Fibroblast of skin of abdomen (primary cell): ENCODE data around the gene RPL12.
A peak's percentile ranks its signal among the peaks of the same experiment; 100 is the strongest.
"Not testable (repeated sequence)": the region's sequence is repeated elsewhere in the genome, so short reads cannot be mapped to it uniquely, and the experiment has no call there.

ENCODE experiments used
- DNase-seq: peaks from one replicate; pipeline ENCODE4 v3.0.0-alpha.2; 2013

The RPL12 gene

DNA sequence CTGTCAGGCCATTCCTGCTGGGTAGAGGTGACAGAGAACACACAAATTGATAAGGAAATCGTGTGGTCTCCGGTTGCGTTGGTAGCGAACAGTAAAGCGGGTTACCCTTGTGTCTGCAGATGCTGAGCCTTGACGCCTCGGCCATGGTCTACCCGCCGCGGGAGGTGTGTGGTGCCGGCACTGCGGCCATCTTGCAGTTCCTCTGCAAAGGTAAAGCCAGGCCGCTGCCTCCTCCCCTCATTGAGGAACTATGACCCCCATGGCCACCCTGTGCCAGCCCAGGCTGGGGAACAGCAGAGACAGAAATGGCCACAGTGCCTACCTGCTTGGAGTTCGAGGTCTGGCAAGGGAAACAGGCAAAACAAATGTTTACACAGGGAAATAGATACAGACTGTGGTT, 16.4 kb upstream of the RPL12 start:
- no peak for DNase-seq

DNA sequence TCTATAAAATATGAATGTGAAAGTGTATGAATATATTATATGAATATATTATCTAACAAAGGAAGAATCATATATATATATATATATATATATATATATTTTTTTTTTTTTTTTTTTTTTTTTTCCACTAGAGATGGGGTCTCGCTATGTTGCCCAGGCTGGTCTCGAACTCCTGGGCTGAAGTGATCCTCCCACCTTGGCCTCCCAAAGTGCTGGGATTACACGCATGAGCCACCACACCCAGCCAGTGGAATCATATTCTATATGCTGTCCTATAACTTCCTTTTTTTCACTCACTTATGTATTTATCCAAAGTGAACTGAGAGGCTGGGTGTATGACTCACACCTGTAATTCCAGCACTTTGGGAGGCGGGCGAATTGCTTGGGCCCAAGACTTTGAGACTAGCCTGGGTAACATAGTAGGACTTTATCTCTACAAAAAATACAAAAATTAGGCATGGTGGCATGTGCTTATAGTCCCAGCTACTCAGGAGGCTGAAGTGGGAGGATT, 15.3 kb upstream of the RPL12 start:
- not testable (repeated sequence) for DNase-seq

DNA sequence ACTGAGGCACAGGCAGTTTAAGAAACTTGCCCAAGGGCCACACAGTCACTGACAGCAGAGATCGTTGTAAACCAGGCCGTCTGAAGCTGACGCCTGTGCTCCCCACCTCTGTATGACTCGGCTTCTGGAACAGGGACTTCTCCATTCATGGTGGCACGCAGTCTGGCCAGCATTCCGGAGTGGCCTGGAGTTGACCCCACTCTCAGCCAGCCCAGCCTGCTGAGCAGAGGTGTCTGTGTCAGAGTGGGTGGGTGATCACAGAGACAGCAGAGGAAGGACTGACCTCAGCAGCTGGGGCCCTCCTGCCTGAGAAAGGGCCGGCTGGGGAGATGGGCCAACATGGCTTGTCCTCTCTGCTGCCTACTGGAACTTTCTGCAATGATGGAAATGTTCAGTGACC, 12.7 kb upstream of the RPL12 start:
- peak; percentile 15 for DNase-seq

DNA sequence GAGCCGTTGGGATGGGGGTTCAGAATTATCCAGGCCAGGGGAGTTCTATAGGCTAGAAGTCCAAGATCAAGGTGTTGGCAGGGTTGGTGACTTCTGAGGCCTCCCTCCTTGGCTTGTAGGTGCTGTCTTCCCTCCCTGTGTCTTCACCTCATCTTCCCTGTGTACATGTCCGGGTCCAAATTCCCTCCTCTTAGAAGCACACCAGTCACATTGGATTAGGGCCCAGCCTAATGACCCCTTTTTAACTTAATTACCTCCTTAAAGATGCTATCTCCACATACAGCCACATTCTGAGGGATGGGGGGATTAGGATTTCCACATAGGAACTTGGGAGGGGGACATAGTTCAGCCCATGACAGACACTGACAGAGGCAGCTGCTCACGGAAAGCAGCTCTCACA, 12.2 kb upstream of the RPL12 start:
- no peak for DNase-seq

DNA sequence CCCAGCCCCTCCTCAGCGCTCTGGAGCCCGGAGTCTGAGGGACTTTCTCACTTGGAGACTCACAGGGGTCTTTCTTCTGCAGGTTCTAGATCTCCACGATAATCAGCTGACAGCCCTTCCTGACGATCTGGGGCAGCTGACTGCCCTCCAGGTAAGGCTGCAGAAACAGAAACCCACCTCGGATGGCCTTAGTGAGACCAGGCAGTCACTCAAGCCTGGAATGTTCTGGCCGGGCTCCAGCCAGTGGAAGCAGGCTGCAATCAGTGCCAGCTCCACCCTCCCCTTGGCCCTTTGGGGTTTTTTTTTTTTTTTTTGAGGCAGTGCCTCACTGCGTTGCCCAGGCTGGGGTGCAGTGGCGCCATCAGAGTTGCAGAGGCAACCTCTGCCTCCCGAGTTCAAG, 7.7 kb upstream of the RPL12 start:
- DNase-seq = no peak

DNA sequence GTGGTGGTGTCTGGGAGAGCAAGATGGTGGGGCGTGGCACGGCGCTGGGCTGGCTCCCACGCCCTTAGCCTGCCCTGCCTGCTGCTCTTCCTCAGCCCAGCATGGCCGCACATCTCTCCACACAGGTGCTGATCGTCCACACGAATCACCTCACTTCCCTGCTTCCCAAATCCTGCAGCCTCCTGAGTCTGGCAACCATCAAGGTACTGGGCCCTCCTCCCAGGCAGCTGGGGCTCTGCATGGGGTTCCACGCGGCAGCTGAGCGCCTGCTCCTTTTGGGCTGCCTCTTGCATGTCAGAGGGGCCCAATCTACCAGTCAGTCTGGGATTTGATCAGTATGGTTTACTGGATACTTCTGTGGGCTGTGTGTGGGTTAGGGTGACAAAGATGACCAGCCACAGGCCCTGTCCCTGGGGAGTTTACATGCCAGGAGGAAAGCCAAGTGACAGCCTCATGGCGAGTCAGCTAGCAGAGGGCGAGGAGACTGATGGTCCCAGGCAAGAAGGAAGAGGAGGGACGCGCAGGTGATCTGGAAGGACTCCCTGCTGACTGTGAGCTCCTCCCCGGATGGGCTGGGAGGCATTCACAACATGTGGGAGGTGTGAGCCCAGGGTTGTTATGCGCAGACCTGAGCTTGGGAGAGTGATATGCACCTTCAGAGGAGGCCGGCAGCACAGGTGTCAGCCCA, 6.1 kb upstream of the RPL12 start:
- no peak for DNase-seq

DNA sequence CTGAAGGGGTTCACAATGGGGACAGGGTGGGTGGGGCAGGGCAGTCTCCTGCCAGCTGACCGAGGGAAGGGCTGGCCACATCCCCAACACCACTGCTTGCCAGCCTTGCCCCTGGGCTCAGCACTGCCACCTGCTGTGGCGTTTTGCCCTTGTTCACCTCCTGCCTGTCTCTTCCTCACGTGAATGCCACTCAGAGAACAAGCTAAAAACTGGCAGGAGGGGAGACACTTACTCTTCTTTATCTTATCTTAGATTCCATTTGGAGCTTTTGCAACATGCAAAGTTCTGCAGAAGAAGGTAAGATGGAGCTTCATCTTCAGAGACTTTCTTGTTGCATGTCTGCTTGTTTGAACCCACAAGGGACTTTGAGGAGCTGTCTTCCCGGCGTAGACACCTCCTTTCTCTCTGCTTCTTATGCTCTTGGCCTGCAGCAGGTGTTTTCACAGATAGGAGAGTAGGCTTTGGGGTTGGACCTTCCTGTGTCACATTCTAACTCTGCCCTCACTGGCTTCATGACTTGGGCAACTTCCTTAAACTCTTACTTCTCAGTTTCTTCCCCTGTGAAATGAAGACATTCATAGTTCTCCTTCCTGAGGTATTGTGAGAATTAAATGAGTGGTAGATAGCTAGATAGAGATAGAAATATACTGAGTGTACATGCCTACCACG, 4.3 kb upstream of the RPL12 start:
- no peak for DNase-seq

DNA sequence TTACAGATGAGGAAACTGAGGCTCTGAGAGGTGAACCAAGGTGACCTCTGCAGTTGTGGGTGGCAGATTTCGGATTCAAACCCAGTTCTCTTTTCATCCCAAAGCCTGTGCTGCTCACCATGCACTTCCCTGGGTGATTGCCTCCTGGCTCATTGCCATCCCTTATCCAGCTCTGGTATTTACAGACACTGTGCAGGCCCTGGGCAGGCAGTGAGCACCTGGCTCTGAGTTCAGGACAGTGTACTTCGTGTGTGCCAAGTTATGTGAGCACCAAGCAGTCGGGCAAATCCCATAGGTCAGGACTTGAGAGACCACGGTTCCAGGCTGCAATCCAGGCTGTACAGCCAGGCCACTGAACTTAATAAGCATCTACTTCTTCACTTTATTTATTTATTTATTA, 1.5 kb upstream of the RPL12 start:
- peak; percentile 17 for DNase-seq

DNA sequence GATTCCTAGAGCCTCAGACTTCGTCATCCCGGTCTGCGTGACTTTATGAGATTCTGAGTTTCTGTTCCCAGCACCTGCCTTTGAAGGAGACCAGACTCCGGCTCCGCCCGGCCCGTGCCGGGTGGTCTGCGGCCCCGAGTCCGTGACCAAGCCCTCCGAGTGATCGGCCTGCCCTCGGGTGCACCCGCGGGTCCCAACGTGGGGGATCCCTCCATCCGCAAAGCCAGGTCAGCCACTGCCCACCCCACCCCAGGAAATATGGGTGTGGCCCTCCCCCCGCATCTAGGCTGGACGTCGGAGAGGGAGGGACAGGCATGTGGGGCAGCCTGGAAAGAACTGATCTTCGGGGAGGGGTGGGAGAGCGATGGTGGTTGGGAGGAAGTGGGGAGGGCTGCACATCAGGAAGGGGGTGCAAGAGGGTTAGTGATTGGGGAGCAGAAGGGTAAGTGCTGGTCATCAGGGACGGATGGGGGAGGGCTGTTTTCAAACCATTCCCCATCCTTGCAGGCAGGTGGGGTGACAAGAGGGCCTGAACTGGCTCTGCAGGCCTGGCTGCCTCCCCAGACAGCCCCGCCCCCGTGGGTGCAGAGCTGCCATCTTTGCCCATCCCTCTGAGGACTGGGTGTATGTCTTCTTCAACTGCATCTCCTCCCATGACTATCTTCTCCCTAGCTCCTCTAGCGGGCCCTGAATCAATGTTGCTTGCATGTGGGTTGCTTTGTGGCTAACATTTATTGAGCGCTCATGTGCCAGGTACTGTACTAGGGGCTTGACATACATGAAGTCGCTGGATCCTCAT, 851 bp upstream of the RPL12 start:
- DNase-seq = peak; percentile 34

DNA sequence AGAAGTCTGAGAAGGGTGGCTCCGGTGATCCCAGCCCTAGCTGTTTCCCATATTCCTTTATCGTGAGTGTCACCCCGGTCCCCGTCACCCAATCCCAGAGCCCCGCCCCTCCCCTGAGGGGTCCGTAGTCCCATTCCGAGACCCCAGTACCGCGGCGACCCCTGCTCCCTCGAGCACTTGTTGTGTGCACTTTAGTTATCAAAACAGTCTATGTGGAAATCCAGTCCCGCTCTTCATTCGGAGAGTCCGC, 327 bp upstream of the RPL12 start:
- DNase-seq = no peak

DNA sequence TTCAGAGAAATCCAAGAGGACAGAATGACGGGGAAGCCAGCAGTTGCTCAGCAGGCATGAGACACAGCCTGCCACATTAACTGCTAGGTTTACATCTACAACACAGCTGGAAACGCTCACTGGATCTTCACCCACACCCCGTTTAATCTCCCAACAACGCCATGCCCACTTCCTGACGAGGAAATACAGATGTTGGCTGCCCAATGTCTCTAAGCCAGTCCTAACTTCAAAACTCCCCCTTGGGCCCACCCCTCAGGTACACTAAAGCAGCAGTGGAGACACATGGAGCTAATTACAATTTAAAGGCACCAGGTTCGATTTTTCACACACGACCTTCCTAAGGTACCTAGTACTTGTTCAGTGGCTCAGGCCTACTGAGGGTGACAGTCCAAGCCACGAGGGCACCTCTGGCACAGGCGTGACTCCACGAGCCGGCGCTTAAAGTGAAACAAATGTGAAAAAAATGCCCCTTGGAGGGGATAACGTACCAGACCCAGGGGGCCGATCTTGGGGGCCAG, 904 bp downstream of the RPL12 start:
- peak; percentile 23 for DNase-seq

DNA sequence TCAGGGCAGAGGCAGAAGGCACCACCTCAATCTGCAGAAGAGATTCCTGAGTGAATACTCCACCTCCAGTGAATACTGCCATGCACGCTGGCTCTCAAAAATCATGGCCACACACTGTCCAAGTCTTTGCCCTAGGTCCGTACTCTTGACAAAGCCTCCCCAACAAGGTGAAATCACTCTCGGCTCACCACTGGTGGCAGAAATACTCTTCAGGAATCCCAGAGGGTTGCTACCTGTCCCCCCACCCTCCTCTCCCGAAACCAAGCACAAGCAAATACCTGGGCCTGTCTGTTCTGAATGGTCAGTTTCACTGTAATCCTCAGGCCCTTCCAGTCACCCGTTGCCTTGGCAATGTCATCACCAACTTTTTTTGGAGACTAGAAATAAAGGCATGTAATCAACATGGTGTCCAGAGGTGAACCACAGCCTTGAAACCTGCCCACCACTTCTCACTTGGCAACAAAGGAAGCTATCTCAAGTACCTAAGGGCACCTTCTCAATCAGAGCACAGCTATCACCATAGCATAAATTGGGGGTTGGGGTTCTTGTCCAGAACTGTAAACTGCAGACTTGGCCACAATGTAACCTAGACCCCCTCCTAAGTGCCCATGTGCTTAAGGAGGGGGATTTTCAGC, 1.8 kb downstream of the RPL12 start:
- no peak for DNase-seq

DNA sequence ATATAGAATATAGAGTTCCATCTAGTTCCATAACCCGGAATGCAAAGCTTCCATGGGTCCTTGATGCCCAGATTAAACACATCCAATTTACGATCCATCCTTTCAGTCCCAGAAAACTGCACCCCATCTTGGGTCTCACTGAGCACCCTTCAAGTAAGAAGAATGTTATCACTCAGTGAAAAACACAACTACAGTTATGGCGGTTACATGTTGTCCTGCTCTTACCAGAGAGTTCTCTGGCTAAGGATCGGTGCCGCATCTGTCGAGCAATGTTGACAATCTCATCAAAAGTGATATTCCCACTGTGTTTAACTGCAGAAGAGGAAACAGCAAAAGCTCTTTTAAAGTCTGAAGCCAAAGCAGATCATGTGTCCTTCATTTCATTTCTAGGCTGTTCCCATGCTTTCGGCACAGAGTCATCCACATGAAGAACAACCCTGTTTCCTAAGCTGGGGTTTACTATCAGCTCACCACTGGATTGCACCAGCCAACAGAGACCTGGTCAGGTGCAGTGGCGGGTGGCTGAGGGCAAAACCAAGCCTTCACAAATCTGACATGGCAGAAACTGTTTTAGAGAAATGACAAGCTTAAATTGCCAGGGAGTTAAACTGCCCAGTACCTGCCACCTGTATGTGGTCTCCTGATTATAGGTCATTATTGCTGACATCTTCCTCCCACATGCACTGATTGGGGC, 2.9 kb downstream of the RPL12 start:
- no peak for DNase-seq

DNA sequence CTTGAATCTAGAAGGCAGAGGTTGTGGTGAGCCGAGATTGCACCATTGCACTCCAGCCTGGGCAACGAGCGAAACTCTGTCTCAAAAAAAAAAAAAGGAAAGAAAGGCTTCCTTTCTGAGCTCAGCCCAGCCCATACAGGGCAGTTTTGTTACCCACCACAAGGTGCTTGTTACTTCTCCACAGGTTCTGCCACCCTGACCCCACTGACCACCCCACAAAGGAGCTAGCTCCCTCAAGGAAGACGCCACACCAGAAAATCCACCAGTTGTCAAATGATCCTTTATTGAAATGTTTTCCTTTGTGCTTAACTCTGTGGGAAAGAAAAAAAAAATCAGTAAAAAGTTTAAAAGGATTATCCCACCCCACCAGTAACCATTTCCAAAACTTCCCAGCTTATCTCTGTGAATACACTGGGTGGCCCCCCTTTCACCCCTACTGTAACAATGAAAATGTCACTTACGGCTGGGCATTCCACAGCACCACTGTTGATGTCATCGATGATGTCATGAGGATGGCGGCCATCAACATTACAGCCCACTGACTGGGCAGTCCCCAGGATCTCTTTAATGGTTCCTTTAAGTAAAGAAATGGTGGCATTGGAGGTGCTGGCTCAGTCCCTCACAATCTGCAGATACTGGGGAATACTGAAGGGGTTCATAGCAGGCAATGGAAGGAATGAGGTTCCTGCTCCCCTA, 3.6 kb downstream of the RPL12 start:
- no peak for DNase-seq

DNA sequence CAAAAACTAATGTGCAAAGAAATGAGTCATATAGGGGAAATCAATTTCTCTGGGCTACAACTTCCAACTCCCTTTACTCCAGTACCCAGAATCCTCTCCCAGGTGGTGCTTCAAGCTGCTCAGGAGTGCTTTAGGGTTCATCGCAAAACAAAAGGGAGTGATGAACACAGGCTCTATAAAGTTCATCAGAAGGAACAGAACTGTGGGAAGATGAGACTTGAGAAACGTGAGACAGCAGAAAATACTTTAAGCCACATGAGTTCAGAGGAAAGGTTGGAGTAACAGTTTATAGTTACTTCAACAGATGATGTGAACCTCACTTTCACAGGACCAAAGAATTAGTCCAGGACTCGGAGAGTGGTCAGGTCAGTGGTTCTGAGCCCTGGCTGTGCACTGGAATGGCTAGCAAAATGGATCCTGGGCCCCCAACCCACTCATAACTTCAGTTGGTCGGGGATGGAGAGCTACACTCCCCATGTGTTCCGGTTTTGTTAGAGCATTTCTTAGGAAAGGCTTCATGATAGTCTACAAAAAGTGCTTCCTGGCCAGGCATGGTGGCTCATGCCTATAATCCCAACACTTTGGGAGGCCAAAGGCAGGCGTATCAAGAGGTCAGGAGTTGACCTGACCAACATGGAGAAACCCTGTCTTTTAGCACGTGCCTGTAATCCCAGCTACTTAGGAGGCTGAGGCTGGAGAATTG, 4.3 kb downstream of the RPL12 start:
- DNase-seq = no peak

DNA sequence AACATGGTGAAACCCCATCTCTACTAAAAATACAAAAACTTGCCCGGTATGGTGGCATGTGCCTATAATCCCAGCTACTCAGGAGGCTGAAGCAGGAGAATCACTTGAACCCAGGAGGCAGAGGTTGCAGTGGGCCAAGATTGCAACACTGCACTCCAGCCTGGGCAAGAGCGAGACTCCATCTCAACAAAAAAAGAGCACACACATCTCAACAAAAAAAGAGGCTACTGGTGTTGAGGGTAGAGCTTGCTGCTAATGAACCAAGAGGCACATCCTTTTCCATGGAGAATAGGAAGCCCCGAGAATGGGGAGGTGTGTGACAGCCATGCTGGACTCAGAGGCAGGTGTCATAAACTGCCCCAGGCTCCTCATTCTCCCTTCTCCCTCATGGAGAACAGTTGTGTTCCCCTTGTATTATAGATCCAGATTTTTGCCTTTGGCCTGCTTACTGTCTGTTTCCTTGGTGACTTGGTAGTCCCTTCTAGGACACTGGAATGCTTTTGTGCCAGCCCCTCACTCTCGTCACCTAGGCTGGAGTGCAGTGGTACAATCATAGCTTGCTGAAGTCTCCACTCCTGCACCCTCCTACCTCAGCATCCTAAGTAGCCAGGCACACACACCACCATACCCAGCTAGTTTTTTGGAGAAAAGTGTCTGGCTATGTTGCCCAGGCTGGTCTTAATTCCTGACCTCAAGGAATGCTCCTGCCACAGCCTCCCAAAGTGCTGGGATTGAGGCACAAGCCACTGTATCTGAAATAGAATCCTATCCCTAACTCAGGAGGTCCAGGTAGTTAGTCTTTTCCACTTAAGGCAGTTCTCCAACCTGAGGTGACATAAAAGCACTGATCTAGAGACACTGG, 5.1 kb downstream of the RPL12 start:
- DNase-seq = no peak

DNA sequence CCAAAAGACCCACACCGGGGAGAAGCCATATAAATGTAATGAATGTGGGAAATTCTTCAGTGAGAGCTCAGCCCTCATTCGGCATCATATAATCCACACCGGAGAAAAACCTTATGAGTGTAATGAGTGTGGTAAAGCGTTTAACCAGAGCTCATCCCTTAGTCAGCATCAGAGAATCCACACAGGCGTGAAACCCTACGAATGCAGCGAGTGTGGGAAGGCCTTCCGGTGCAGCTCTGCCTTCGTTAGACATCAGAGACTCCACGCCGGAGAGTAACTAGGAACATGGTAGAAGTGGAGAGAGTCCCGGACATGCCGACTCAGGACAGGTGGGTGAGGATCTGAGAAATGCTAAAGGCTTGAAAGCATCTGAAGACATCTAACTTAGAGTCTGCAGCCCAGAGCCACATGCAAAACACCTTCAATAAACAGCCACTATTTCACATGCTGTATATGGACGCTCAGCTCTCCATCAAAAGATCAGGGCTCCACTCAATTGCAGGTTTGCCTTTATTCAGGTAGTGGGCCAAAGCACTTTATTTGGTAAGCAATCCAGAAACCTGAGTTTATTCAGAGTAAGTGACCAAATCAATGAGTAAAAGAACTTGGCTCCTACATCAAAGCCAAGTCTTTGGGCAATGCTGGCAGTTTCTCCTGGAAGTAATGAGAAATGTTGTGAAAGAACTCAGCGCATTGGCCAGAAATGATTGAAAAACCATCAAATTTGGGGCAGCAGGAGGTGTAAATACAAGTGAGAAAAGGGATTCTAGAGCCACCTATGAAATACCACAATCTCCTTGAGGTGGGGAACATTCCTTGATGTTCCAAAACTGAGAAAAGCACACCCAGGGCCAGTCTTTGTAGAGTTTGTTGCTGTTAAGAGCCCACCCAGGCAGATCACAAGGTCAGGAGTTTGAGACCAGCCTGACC, 6.0 kb downstream of the RPL12 start:
- no peak for DNase-seq

DNA sequence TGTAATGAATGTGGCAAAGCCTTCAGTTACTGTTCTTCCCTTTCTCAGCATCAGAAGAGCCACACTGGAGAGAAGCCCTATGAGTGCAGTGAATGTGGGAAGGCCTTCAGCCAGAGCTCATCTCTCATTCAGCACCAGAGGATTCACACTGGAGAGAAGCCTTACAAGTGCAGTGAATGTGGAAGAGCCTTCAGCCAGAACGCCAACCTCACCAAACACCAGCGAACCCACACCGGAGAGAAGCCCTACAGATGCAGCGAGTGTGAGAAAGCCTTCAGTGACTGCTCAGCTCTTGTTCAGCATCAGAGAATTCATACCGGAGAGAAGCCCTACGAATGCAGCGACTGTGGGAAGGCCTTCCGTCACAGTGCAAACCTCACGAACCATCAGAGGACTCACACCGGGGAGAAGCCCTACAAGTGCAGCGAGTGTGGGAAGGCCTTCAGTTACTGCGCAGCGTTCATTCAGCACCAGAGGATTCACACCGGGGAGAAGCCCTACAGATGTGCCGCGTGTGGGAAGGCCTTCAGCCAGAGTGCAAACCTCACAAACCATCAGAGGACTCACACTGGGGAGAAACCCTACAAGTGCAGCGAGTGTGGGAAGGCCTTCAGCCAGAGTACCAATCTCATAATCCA, 6.8 kb downstream of the RPL12 start:
- DNase-seq = no peak

DNA sequence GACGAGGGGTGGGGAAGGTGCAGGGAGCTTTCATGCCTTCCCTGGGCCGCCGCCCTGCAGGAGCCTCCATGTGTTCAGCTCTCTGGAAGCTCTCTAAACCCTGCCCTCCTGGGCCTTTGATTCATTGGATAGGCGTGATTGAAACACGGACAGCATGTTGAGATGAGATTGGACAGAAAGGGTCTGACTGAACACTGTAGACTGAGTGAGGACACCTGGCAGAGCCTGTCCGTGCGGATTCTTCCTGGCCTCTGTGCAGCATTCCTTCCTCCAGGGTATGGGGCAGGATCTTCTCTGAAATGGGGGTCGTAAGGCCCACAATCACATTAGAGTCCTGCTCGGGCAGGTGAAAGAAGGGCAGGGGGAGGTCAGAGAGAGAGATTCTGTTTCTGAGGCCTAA, 12.8 kb downstream of the RPL12 start:
- no peak for DNase-seq
